H1 (cell line): ENCODE measurements around the gene SAT1. TPM values are rescaled to one million over a fixed set of nuclear protein-coding genes. Genes with fewer than 3 reads are reported as not detected.

Experiments
- CTCF ChIA-PET: fragments of 300-600 bp; sonication (Branson Sonifier 250); formaldehyde crosslinking; loops from one replicate; lab custom pipeline; 2021; ENCODE audit not compliant: partially characterized antibody; lab: Charles Lee
- POLR2A ChIA-PET: fragments of 300-600 bp; sonication (Branson Sonifier 250); formaldehyde crosslinking; loops from one replicate; lab custom pipeline; 2021; ENCODE audit warnings: inconsistent platforms; ENCODE audit not compliant: partially characterized antibody; lab: Charles Lee
- DNase-seq, 2 experiments: peaks; one replicate each; pipeline versions ENCODE4 v3.0.0 to v3.0.0-alpha.2; 2010 to 2022; ENCODE audit warnings: low spot score in 2 of 2, low read depth in 1 of 2, mixed read lengths in 1 of 2
- FAIRE-seq: peaks from 2 replicates; lab custom pipeline; 2011; peaks lifted over from hg19 to GRCh38; lab: Jason Lieb, UNC
- H2AFZ ChIP-seq: 2 replicates; pipeline ENCODE4 v1.8.1; 2012; ENCODE audit warnings: low read length, inconsistent platforms
- H2AK5ac ChIP-seq: 2 replicates; pipeline ENCODE4 v1.6.1; 2013; ENCODE audit warnings: low read depth, low read length
- H2BK120ac ChIP-seq: replicated peaks from 2 replicates; pipeline ENCODE3; 2013; ENCODE audit warnings: low read depth, low read length, inconsistent platforms
- H2BK12ac ChIP-seq: 2 replicates; pipeline ENCODE4 v1.6.1; 2013; ENCODE audit warnings: low read depth, low read length
- H2BK15ac ChIP-seq: 2 replicates; pipeline ENCODE4 v1.6.1; 2013; ENCODE audit warnings: low read length
- H2BK20ac ChIP-seq: 2 replicates; pipeline ENCODE4 v1.6.1; 2013; ENCODE audit warnings: low read length
- H2BK5ac ChIP-seq: 2 replicates; pipeline ENCODE4 v1.6.1; 2013; ENCODE audit warnings: low read depth, low read length
- H3K14ac ChIP-seq: 2 replicates; pipeline ENCODE4 v1.6.1; 2013; ENCODE audit warnings: inconsistent platforms; ENCODE audit not compliant: insufficient read length
- H3K18ac ChIP-seq: 2 replicates; pipeline ENCODE4 v1.6.1; 2013; ENCODE audit warnings: low read length; ENCODE audit errors: extremely low read depth
- H3K23ac ChIP-seq: 2 replicates; pipeline ENCODE4 v1.6.1; 2013; ENCODE audit warnings: inconsistent platforms; ENCODE audit not compliant: insufficient read length
- H3K23me2 ChIP-seq: 2 replicates; pipeline ENCODE4 v1.6.1; 2013; ENCODE audit warnings: low read depth, low read length
- H3K27ac ChIP-seq: 2 replicates; pipeline ENCODE4 v1.6.1; 2011; ENCODE audit warnings: low read depth, low read length, inconsistent platforms
- H3K27me3 ChIP-seq, 4 experiments: replicated peaks in 1 of 4; 1 replicate in 1 of 4; 2 replicates in 3 of 4; pipeline versions ENCODE4 v1.6.1 to v1.8.1; 2011 to 2013; ENCODE audit warnings: low read length in 3 of 4, mild to moderate bottlenecking in 3 of 4, inconsistent platforms in 2 of 4, mixed read lengths in 2 of 4, moderate library complexity in 1 of 4; ENCODE audit not compliant: control insufficient read depth in 3 of 4, insufficient read depth in 3 of 4; ENCODE audit errors: extremely low read depth in 1 of 4
- H3K36me3 ChIP-seq, 4 experiments: 2 replicates each; pipeline versions ENCODE4 v1.6.1 to v1.8.1; 2011 to 2013; ENCODE audit warnings: mild to moderate bottlenecking in 4 of 4, low read length in 3 of 4, moderate library complexity in 2 of 4, control low read depth in 1 of 4, inconsistent platforms in 1 of 4; ENCODE audit not compliant: insufficient read depth in 4 of 4, control insufficient read depth in 2 of 4
- H3K4ac ChIP-seq: replicated peaks from 2 replicates; pipeline ENCODE3; 2013; ENCODE audit warnings: low read length, low read depth, mixed read lengths, inconsistent platforms; ENCODE audit not compliant: insufficient read length
- H3K4me1 ChIP-seq, 4 experiments: replicated peaks in 1 of 4; 1 replicate in 1 of 4; 2 replicates in 3 of 4; pipeline versions ENCODE4 v1.6.1 to v1.8.1; 2011 to 2013; ENCODE audit warnings: low read length in 3 of 4, inconsistent platforms in 2 of 4, mixed read lengths in 1 of 4; ENCODE audit not compliant: insufficient read depth in 4 of 4, control insufficient read depth in 3 of 4
- H3K4me2 ChIP-seq, 2 experiments: 2 replicates each; pipeline versions ENCODE4 v1.6.1 to v1.8.1; 2011 to 2013; ENCODE audit warnings: low read depth in 2 of 2, low read length in 2 of 2, control low read depth in 1 of 2, inconsistent platforms in 1 of 2, mild to moderate bottlenecking in 1 of 2; ENCODE audit not compliant: insufficient read depth in 1 of 2
- H3K4me3 ChIP-seq, 4 experiments: fragments of 200-600, 300-600 bp in 1 of 4; sonication (generic), shearing (Covaris generic), sonication (Bioruptor Twin) in 1 of 4; 2 replicates each; pipeline versions ENCODE4 v1.5.1 to v1.8.1; 2011 to 2016; ENCODE audit warnings: low read length in 4 of 4, low read depth in 3 of 4, control low read depth in 2 of 4, inconsistent platforms in 2 of 4, mild to moderate bottlenecking in 2 of 4, mixed read lengths in 1 of 4, moderate library complexity in 1 of 4; ENCODE audit not compliant: insufficient read depth in 2 of 4; ENCODE audit errors: extremely low read depth in 1 of 4
- H3K56ac ChIP-seq: replicated peaks from 2 replicates; pipeline ENCODE3; 2013; ENCODE audit warnings: low read depth, mild to moderate bottlenecking, mixed read lengths, low read length, inconsistent platforms; ENCODE audit not compliant: insufficient read length
- H3K79me1 ChIP-seq: 2 replicates; pipeline ENCODE4 v1.6.1; 2013; ENCODE audit warnings: low read depth, low read length, control low read depth
- H3K79me2 ChIP-seq, 2 experiments: 2 replicates each; pipeline versions ENCODE4 v1.6.1 to v1.8.1; 2012 to 2013; ENCODE audit warnings: low read length in 2 of 2, mild to moderate bottlenecking in 2 of 2, inconsistent platforms in 1 of 2; ENCODE audit not compliant: insufficient read depth in 2 of 2, control insufficient read depth in 1 of 2
- H3K9ac ChIP-seq, 4 experiments: replicated peaks in 1 of 4; 1 replicate in 1 of 4; 2 replicates in 3 of 4; pipeline versions ENCODE4 v1.6.1 to v1.8.1; 2011 to 2013; ENCODE audit warnings: low read depth in 3 of 4, low read length in 3 of 4, control low read depth in 2 of 4, mild to moderate bottlenecking in 2 of 4, moderate library complexity in 2 of 4, inconsistent platforms in 1 of 4; ENCODE audit errors: extremely low read depth in 1 of 4
- H3K9me3 ChIP-seq, 2 experiments: 2 replicates each; pipeline versions ENCODE4 v1.6.1 to v1.8.1; 2012 to 2013; ENCODE audit warnings: mild to moderate bottlenecking in 2 of 2, moderate library complexity in 2 of 2, control low read depth in 1 of 2, inconsistent platforms in 1 of 2, low read depth in 1 of 2, low read length in 1 of 2, mixed read lengths in 1 of 2; ENCODE audit not compliant: insufficient read depth in 2 of 2
- H4K20me1 ChIP-seq, 2 experiments: replicated peaks in 1 of 2; 2 replicates each; pipeline versions ENCODE3 to v1.8.1; 2011 to 2013; ENCODE audit warnings: inconsistent platforms in 2 of 2, low read length in 2 of 2, mild to moderate bottlenecking in 1 of 2; ENCODE audit not compliant: insufficient read depth in 2 of 2, control insufficient read depth in 1 of 2
- H4K5ac ChIP-seq: 2 replicates; pipeline ENCODE4 v1.6.1; 2013; ENCODE audit warnings: low read length, low read depth, mixed read lengths, inconsistent platforms; ENCODE audit not compliant: insufficient read length
- H4K8ac ChIP-seq: 2 replicates; pipeline ENCODE4 v1.8.0; 2013; ENCODE audit warnings: mild to moderate bottlenecking, moderate library complexity, low read length, inconsistent platforms; ENCODE audit not compliant: insufficient read depth; ENCODE audit errors: extremely low read depth
- H4K91ac ChIP-seq: replicated peaks from 2 replicates; pipeline ENCODE3; 2013; ENCODE audit warnings: low read length, mixed read lengths, inconsistent platforms; ENCODE audit not compliant: insufficient read length
- ATF3 ChIP-seq: IDR thresholded peaks from 2 replicates; pipeline ENCODE4 v1.6.1; 2011; ENCODE audit warnings: low read depth, mild to moderate bottlenecking, low read length; ENCODE audit not compliant: insufficient read depth
- CHD2 ChIP-seq: IDR thresholded peaks from 2 replicates; pipeline ENCODE4 v1.6.1; 2012; ENCODE audit warnings: low read length, improper control_type of control experiment
- FOSL1 ChIP-seq: IDR thresholded peaks from 2 replicates; pipeline ENCODE4 v1.6.1; 2011; ENCODE audit warnings: mild to moderate bottlenecking, low read depth, low read length, moderate library complexity; ENCODE audit not compliant: insufficient read depth
- JUN ChIP-seq: IDR thresholded peaks from 2 replicates; pipeline ENCODE4 v1.6.1; 2011; ENCODE audit warnings: low read depth, mild to moderate bottlenecking, improper control_type of control experiment, low read length
- KDM4A ChIP-seq: IDR thresholded peaks from one replicate; pipeline ENCODE4 v1.7.1; 2012; ENCODE audit warnings: low read depth, mild to moderate bottlenecking, moderate library complexity, low read length, inconsistent platforms; ENCODE audit not compliant: severe bottlenecking
- MAX ChIP-seq: IDR thresholded peaks from 2 replicates; pipeline ENCODE4 v1.6.1; 2012; ENCODE audit warnings: inconsistent platforms
- RBBP5 ChIP-seq: IDR thresholded peaks from 2 replicates; pipeline ENCODE4 v1.7.1; 2012; ENCODE audit warnings: low read depth, mild to moderate bottlenecking, inconsistent platforms, low read length, moderate library complexity, borderline replicate concordance
- RXRA ChIP-seq: IDR thresholded peaks from 2 replicates; pipeline ENCODE4 v1.6.1; 2011; ENCODE audit warnings: low read depth, mild to moderate bottlenecking, low read length, moderate library complexity; ENCODE audit not compliant: insufficient read depth
- SP4 ChIP-seq: IDR thresholded peaks from 2 replicates; pipeline ENCODE4 v1.6.1; 2012; ENCODE audit warnings: low read length, inconsistent platforms
- SUZ12 ChIP-seq: fragments of 200-600 bp; sonication (generic); IDR thresholded peaks from 2 replicates; pipeline ENCODE4 v1.6.1; 2012; ENCODE audit warnings: mild to moderate bottlenecking, inconsistent platforms, low read length, moderate library complexity, mixed read lengths
- WGBS, 2 experiments: shearing (Covaris generic) in 1 of 2; methylation state at CpG; one replicate each; pipeline versions ENCODE4 v1.1.6 to v1.1.7; 2013 to 2015; ENCODE audit warnings: low lambda C conversion rate in 2 of 2, mixed read lengths in 2 of 2, inconsistent platforms in 1 of 2, low coverage in 1 of 2, missing lambda C conversion rate in 1 of 2; ENCODE audit not compliant: insufficient replicate concordance in 2 of 2, insufficient coverage in 1 of 2, insufficient read length in 1 of 2; ENCODE audit errors: extremely low coverage in 1 of 2, missing lambda C conversion rate in 1 of 2; 5-methylcytosine and 5-hydroxymethylcytosine counted together
- polyA plus RNA-seq, 7 experiments: library from polyadenylated mRNA; depleted of rRNA in 3 of 7; stranded (reverse) in 5 of 7; unstranded in 2 of 7; fragments of >200 nt in 5 of 7; fragments of 200-250 nt in 2 of 7; gene quantifications; 1 replicate in 5 of 7; 2 replicates in 1 of 7; 4 replicates in 1 of 7; pipeline versions ENCODE4 v1.2.1 to v1.2.3, GENCODE V29; 2011 to 2013; ENCODE audit warnings: missing spikeins in 2 of 7, mixed read lengths in 2 of 7
- total RNA-seq: library from RNA; stranded (reverse); fragmentation: NEBNext Ultra II Directional; extraction: Animal tissue kit (Norgen Biotek cat#: 25700); gene quantifications from 2 replicates; pipeline ENCODE4 v1.2.1, GENCODE V29; 2021

The SAT1 gene
- total and polyA plus RNA-seq, 2 of the 8 experiments (the other 6 are each of a cell fraction or from before 2014, with no cell fraction given) = 29.2 to 36.8 TPM

GRCh38 chrX:23811656-23812055, 28.7 kb downstream of the SAT1 start:
- Histone ChIP-seq H2BK120ac (no peak overlapping the region), H3K23me2 (no peaks in the 10 kb centered on the region), H2BK5ac (no peak overlapping the region), H3K4me1 (peaks cover 0 to 7% (median 0%) of the 10 kb centered on the region in 4 experiments; a peak in 1 of 7 replicates), H2BK20ac (no peak overlapping the region), H2BK12ac (no peak overlapping the region), H3K36me3 (no peaks in the 10 kb centered on the region), H3K79me1 (no peaks in the 10 kb centered on the region), H3K79me2 (no peaks in the 10 kb centered on the region), H2BK15ac (no peak overlapping the region), H2AK5ac (no peak overlapping the region), H4K5ac (no peak overlapping the region), H3K23ac (no peak overlapping the region), H3K9ac (no peak overlapping the region), H3K9me3 (no peaks in the 10 kb centered on the region), H4K91ac (no peak overlapping the region), H3K14ac (no peak overlapping the region), H3K18ac (no peak overlapping the region), H4K20me1 (no peaks in the 10 kb centered on the region), H3K4ac (no peak overlapping the region), H4K8ac (no peak overlapping the region), H3K27me3 (no peaks in the 10 kb centered on the region), H3K27ac (no peak overlapping the region), H3K4me3 (no peak overlapping the region), H3K4me2 (no peak overlapping the region), H3K56ac (no peak overlapping the region), H2AFZ (no peak overlapping the region)
- 91% methylated on average over 3 of the region's 6 CpGs; no CpG with 5 or more reads in 1 of the 2 experiments for WGBS, 2 experiments
- TF ChIP-seq JUN (no peak), ATF3 (no peak), SP4 (no peak), FOSL1 (no peak), CHD2 (no peak), RXRA (no peak), RBBP5 (no peak), KDM4A (no peak), MAX (no peak), SUZ12 (no peak)
- no peak for FAIRE-seq
- ChIA-PET POLR2A (no interaction called here), CTCF (interaction anchor here (0.6 kb wide), 1 partner anchor 54 kb away, joined by 3 read pairs; no protein-coding TSS in a partner anchor)
- no peak for DNase-seq
